ENCODE data around the gene ALDH1A3.

The ALDH1A3 gene

GRCh38 chr15:100869151-100869999 lies 10.3 kb upstream of the ALDH1A3 start:
- no peaks in the 10 kb centered on the region for H3K27me3 ChIP-seq (ENCODE audit: control insufficient read depth in 2 of 2, insufficient read depth in 2 of 2, low read length in 2 of 2)
- no peak overlapping the region for H3K9ac ChIP-seq (ENCODE audit: low read depth in 1 of 2, low read length in 2 of 2)
- H3K4me3 ChIP-seq (ENCODE audit: low read length in 2 of 2), result no peak overlapping the region
- H3K4me1 ChIP-seq (ENCODE audit: control insufficient read depth in 2 of 2, insufficient read depth in 2 of 2, low read length in 2 of 2), result peaks cover 0 to 3% of the 10 kb centered on the region in 2 donors
- no peaks in the 10 kb centered on the region for H3K9me3 ChIP-seq (ENCODE audit: control insufficient read depth in 2 of 2, low read length in 2 of 2)
- no peaks in the 10 kb centered on the region for H3K36me3 ChIP-seq (ENCODE audit: control insufficient read depth in 2 of 2, insufficient read depth in 2 of 2, low read length in 2 of 2)
- H3K27ac ChIP-seq (ENCODE audit: low read depth in 2 of 2, low read length in 2 of 2), result no peak overlapping the region

- H3K27ac ChIP-seq (ENCODE audit: low read depth in 2 of 2, low read length in 2 of 2), result no peak overlapping the region
Measured at GRCh38 chr15:100873029-100873677, 6.5 kb upstream of the ALDH1A3 start.

GRCh38 chr15:100875495-100875894 lies 4.1 kb upstream of the ALDH1A3 start:
- Histone ChIP-seq H3K4me1 (ENCODE audit: control insufficient read depth in 2 of 2, insufficient read depth in 2 of 2, low read length in 2 of 2) (peaks cover 0 to 3% of the 10 kb centered on the region in 2 donors), H3K9ac (ENCODE audit: low read depth in 1 of 2, low read length in 2 of 2) (no peak overlapping the region), H3K27me3 (ENCODE audit: control insufficient read depth in 2 of 2, insufficient read depth in 2 of 2, low read length in 2 of 2) (peaks cover 22 to 26% of the 10 kb centered on the region in 2 donors), H3K9me3 (ENCODE audit: control insufficient read depth in 2 of 2, low read length in 2 of 2) (no peaks in the 10 kb centered on the region), H3K27ac (ENCODE audit: low read depth in 2 of 2, low read length in 2 of 2) (no peak overlapping the region), H3K4me3 (ENCODE audit: low read length in 2 of 2) (no peak overlapping the region), H3K36me3 (ENCODE audit: control insufficient read depth in 2 of 2, insufficient read depth in 2 of 2, low read length in 2 of 2) (no peaks in the 10 kb centered on the region)

More at GRCh38 chr15:100873029-100873677, 6.5 kb upstream of the ALDH1A3 start:
- no peak overlapping the region for H3K4me3 ChIP-seq (ENCODE audit: low read length in 2 of 2)
- H3K36me3 ChIP-seq (ENCODE audit: control insufficient read depth in 2 of 2, insufficient read depth in 2 of 2, low read length in 2 of 2), result no peaks in the 10 kb centered on the region
- no peaks in the 10 kb centered on the region for H3K4me1 ChIP-seq (ENCODE audit: control insufficient read depth in 2 of 2, insufficient read depth in 2 of 2, low read length in 2 of 2)
- H3K9me3 ChIP-seq (ENCODE audit: control insufficient read depth in 2 of 2, low read length in 2 of 2), result no peaks in the 10 kb centered on the region
- H3K27me3 ChIP-seq (ENCODE audit: control insufficient read depth in 2 of 2, insufficient read depth in 2 of 2, low read length in 2 of 2), result peaks cover 12 to 15% of the 10 kb centered on the region in 2 donors
- no peak overlapping the region for H3K9ac ChIP-seq (ENCODE audit: low read depth in 1 of 2, low read length in 2 of 2)

DNA sequence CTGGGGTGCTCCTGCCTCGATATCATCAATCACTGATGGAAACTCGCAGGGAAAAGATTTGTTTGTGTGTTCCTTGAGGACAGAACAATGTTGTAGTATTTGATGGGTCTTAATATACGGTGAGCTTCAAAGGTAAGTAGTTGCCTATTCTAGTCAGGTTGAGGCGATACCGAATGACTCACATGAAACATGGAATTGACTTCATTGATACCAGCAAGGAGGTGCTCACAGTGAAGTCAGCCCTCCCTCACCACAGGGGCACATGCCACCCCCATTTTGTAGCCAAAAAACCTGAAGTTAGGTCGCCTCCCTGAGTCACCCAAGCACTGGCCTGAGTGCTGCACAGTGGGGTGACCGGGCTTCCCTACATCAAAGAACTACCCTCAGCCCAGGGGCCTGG lies 3.7 kb upstream of the ALDH1A3 start:
- H3K9me3 ChIP-seq (ENCODE audit: control insufficient read depth in 2 of 2, low read length in 2 of 2), result no peaks in the 10 kb centered on the region
- no peak overlapping the region for H3K9ac ChIP-seq (ENCODE audit: low read depth in 1 of 2, low read length in 2 of 2)
- H3K27ac ChIP-seq (ENCODE audit: low read depth in 2 of 2, low read length in 2 of 2), result no peak overlapping the region
- H3K36me3 ChIP-seq (ENCODE audit: control insufficient read depth in 2 of 2, insufficient read depth in 2 of 2, low read length in 2 of 2), result no peaks in the 10 kb centered on the region
- peaks cover 0 to 3% of the 10 kb centered on the region in 2 donors for H3K4me1 ChIP-seq (ENCODE audit: control insufficient read depth in 2 of 2, insufficient read depth in 2 of 2, low read length in 2 of 2)
- peaks cover 26 to 31% of the 10 kb centered on the region in 2 donors for H3K27me3 ChIP-seq (ENCODE audit: control insufficient read depth in 2 of 2, insufficient read depth in 2 of 2, low read length in 2 of 2)
- H3K4me3 ChIP-seq (ENCODE audit: low read length in 2 of 2), result no peak overlapping the region

DNA sequence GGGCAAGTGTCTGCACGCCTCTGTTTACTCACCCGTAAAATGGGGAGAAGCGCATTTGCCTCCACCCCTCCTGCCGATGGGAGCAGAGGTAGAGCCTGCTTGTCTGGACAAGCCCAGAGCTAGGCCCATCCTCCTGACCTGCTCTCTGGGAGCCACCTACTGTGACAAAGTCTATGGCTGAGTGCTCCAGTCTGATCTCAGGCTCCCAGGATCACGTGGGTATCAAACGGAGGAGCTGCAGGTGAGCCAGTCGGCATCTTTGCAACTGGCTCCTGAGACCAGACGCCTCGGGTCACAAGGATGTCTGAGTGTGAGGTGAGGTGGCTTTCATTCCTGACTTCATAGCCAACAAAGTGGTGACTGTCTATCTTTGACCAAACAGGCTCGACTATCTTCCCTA lies 2.1 kb upstream of the ALDH1A3 start:
- Histone ChIP-seq H3K27me3 (ENCODE audit: control insufficient read depth in 2 of 2, insufficient read depth in 2 of 2, low read length in 2 of 2) (peaks cover 31 to 37% of the 10 kb centered on the region in 2 donors), H3K27ac (ENCODE audit: low read depth in 2 of 2, low read length in 2 of 2) (no peak overlapping the region), H3K36me3 (ENCODE audit: control insufficient read depth in 2 of 2, insufficient read depth in 2 of 2, low read length in 2 of 2) (no peaks in the 10 kb centered on the region), H3K4me3 (ENCODE audit: low read length in 2 of 2) (no peak overlapping the region), H3K4me1 (ENCODE audit: control insufficient read depth in 2 of 2, insufficient read depth in 2 of 2, low read length in 2 of 2) (peaks cover 0 to 3% of the 10 kb centered on the region in 2 donors), H3K9me3 (ENCODE audit: control insufficient read depth in 2 of 2, low read length in 2 of 2) (no peaks in the 10 kb centered on the region), H3K9ac (ENCODE audit: low read depth in 1 of 2, low read length in 2 of 2) (no peak overlapping the region)

GRCh38 chr15:100878130-100878529 lies 1.5 kb upstream of the ALDH1A3 start:
- H3K27me3 ChIP-seq (ENCODE audit: control insufficient read depth in 2 of 2, insufficient read depth in 2 of 2, low read length in 2 of 2), result peaks cover 31 to 37% of the 10 kb centered on the region in 2 donors
- H3K9ac ChIP-seq (ENCODE audit: low read depth in 1 of 2, low read length in 2 of 2), result no peak overlapping the region
- no peak overlapping the region for H3K4me3 ChIP-seq (ENCODE audit: low read length in 2 of 2)
- no peak overlapping the region for H3K27ac ChIP-seq (ENCODE audit: low read depth in 2 of 2, low read length in 2 of 2)
- H3K4me1 ChIP-seq (ENCODE audit: control insufficient read depth in 2 of 2, insufficient read depth in 2 of 2, low read length in 2 of 2), result peaks cover 0 to 3% of the 10 kb centered on the region in 2 donors
- H3K9me3 ChIP-seq (ENCODE audit: control insufficient read depth in 2 of 2, low read length in 2 of 2), result no peaks in the 10 kb centered on the region
- H3K36me3 ChIP-seq (ENCODE audit: control insufficient read depth in 2 of 2, insufficient read depth in 2 of 2, low read length in 2 of 2), result no peaks in the 10 kb centered on the region

GRCh38 chr15:100878648-100879047 lies 983 bp upstream of the ALDH1A3 start:
- no peaks in the 10 kb centered on the region for H3K9me3 ChIP-seq (ENCODE audit: control insufficient read depth in 2 of 2, low read length in 2 of 2)
- no peak overlapping the region for H3K9ac ChIP-seq (ENCODE audit: low read depth in 1 of 2, low read length in 2 of 2)
- peaks cover 34 to 37% of the 10 kb centered on the region in 2 donors for H3K27me3 ChIP-seq (ENCODE audit: control insufficient read depth in 2 of 2, insufficient read depth in 2 of 2, low read length in 2 of 2)
- H3K36me3 ChIP-seq (ENCODE audit: control insufficient read depth in 2 of 2, insufficient read depth in 2 of 2, low read length in 2 of 2), result no peaks in the 10 kb centered on the region
- H3K4me1 ChIP-seq (ENCODE audit: control insufficient read depth in 2 of 2, insufficient read depth in 2 of 2, low read length in 2 of 2), result peaks cover 0 to 3% of the 10 kb centered on the region in 2 donors
- no peak overlapping the region for H3K4me3 ChIP-seq (ENCODE audit: low read length in 2 of 2)
- no peak overlapping the region for H3K27ac ChIP-seq (ENCODE audit: low read depth in 2 of 2, low read length in 2 of 2)

DNA sequence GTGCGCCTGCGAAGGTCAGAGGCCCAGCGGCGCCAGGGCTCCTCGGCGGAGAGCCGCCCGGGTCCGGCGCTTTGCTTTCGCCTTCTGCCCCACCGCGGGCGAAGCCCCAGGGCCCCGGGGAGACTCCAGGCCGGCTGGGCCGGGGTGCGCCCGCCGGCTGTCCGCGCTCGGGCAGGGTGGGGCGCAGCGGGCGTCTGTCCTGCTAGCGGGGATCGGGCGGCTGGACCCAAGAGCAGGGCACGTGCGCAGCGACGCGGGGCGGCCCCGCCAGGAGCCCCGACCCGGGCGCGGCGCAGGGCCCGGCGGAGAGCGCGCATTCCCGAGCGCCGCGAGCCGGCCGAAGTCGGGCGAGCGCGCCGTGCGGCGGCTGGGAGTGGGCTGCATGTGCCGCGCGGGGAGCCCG lies 569 bp upstream of the ALDH1A3 start:
- Histone ChIP-seq H3K36me3 (ENCODE audit: control insufficient read depth in 2 of 2, insufficient read depth in 2 of 2, low read length in 2 of 2) (no peaks in the 10 kb centered on the region), H3K27ac (ENCODE audit: low read depth in 2 of 2, low read length in 2 of 2) (no peak overlapping the region), H3K9ac (ENCODE audit: low read depth in 1 of 2, low read length in 2 of 2) (no peak overlapping the region), H3K9me3 (ENCODE audit: control insufficient read depth in 2 of 2, low read length in 2 of 2) (no peaks in the 10 kb centered on the region), H3K27me3 (ENCODE audit: control insufficient read depth in 2 of 2, insufficient read depth in 2 of 2, low read length in 2 of 2) (peaks cover 37 to 38% of the 10 kb centered on the region in 2 donors), H3K4me3 (ENCODE audit: low read length in 2 of 2) (peak overlapping the region in 1 of 2 donors; percentile 14), H3K4me1 (ENCODE audit: control insufficient read depth in 2 of 2, insufficient read depth in 2 of 2, low read length in 2 of 2) (peaks cover 0 to 3% of the 10 kb centered on the region in 2 donors)

DNA sequence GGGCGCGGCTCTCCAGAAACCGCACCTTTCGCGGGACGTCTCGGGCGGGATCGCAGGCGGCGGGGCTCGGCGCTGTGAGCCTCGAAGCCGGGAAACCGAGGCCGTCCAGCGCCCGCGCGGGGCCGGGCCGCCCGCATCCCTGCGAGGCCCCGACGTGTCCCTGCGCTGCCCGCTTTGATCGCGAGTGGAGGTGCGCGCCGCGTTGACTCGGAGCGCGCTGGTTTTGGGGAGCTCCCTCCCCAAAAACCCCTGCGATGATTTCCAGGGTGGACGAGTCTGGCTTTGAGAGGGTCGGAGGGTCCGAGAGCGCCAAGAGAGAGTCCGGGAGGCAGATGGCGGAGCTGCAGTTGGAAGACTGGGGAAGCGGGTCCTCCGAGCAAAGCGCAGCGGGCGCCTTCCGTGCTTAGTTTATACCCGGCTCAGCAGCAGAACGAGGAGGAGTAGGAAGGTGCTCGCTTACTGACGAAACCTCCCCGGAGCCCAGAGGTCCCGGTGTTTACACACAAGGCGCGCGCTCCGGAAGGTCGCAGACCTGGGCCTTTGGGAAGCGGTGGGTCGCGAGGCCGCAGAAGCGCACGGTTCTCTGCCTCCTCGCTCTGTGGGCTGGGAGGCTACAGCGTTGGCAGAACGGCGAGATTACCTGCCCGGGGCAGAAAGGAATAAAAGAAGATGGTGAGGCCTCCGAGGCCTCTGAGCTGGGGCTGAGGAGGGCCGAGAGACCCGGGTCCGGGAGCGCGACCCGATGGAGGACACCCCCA lies 687 bp downstream of the ALDH1A3 start:
- H3K9ac ChIP-seq (ENCODE audit: low read depth in 1 of 2, low read length in 2 of 2), result peak overlapping the region in 1 of 2 donors; percentile 27
- peaks cover 37 to 39% of the 10 kb centered on the region in 2 donors for H3K27me3 ChIP-seq (ENCODE audit: control insufficient read depth in 2 of 2, insufficient read depth in 2 of 2, low read length in 2 of 2)
- H3K27ac ChIP-seq (ENCODE audit: low read depth in 2 of 2, low read length in 2 of 2), result no peak overlapping the region

GRCh38 chr15:100880897-100881242 lies 1.2 kb downstream of the ALDH1A3 start:
- Histone ChIP-seq H3K4me3 (ENCODE audit: low read length in 2 of 2) (peak overlapping the region in 1 of 2 donors; percentile 44), H3K9ac (ENCODE audit: low read depth in 1 of 2, low read length in 2 of 2) (no peak overlapping the region), H3K36me3 (ENCODE audit: control insufficient read depth in 2 of 2, insufficient read depth in 2 of 2, low read length in 2 of 2) (no peaks in the 10 kb centered on the region), H3K27ac (ENCODE audit: low read depth in 2 of 2, low read length in 2 of 2) (no peak overlapping the region), H3K27me3 (ENCODE audit: control insufficient read depth in 2 of 2, insufficient read depth in 2 of 2, low read length in 2 of 2) (peaks cover 33 to 39% of the 10 kb centered on the region in 2 donors), H3K4me1 (ENCODE audit: control insufficient read depth in 2 of 2, insufficient read depth in 2 of 2, low read length in 2 of 2) (peaks cover 0 to 3% of the 10 kb centered on the region in 2 donors), H3K9me3 (ENCODE audit: control insufficient read depth in 2 of 2, low read length in 2 of 2) (no peaks in the 10 kb centered on the region)

More for the DNA sequence above, 687 bp downstream of the ALDH1A3 start:
- Histone ChIP-seq H3K36me3 (ENCODE audit: control insufficient read depth in 2 of 2, insufficient read depth in 2 of 2, low read length in 2 of 2) (no peaks in the 10 kb centered on the region), H3K4me1 (ENCODE audit: control insufficient read depth in 2 of 2, insufficient read depth in 2 of 2, low read length in 2 of 2) (peaks cover 0 to 3% of the 10 kb centered on the region in 2 donors), H3K9me3 (ENCODE audit: control insufficient read depth in 2 of 2, low read length in 2 of 2) (no peaks in the 10 kb centered on the region), H3K4me3 (ENCODE audit: low read length in 2 of 2) (peak overlapping the region; percentile 22 to 44)

Measured in mucosa of rectum (tissue), 2 donors.